ENCODE results near the gene DNAJC30. TPM values are rescaled to one million over a fixed set of nuclear protein-coding genes. Genes with fewer than 3 reads are reported as not detected.

Gene DNAJC30
- total and polyA plus RNA-seq, 2 experiments from 2014 or later = 2.8 to 5.6 TPM

GRCh38 chr7:73700581-73701134 is 17.4 kb upstream of the DNAJC30 start (continued):
- TF ChIP-seq CTCF (conservative IDR thresholded peaks at IDR 0.05; ENCODE audit: low read depth in 2 of 2) = no peak

- Mint-ChIP-seq H3K27me3 (ENCODE audit: insufficient read depth, low read depth, poor library complexity) (peaks cover 18% of the 10 kb centered on the region), H3K4me3 (no peak overlapping the region), H3K9me3 (no peaks in the 10 kb centered on the region; the same call in 2 of the 3 replicates), H3K27ac (no peak overlapping the region), H3K4me1 (peaks cover 23% of the 10 kb centered on the region), H3K36me3 (ENCODE audit: low read depth) (peaks cover 48% of the 10 kb centered on the region)
- H3K4me1 ChIP-seq (ENCODE audit: insufficient read depth) = peaks cover 9% of the 10 kb centered on the region
- no peaks in the 10 kb centered on the region for H3K9me2 ChIP-seq (ENCODE audit: insufficient read depth)
- DNase-seq (ENCODE audit: low spot score) (no peak), ATAC-seq (no peak)
- H3K4me2 ChIP-seq = no peak overlapping the region
- H3K27me3 ChIP-seq (ENCODE audit: insufficient read depth) = no peaks in the 10 kb centered on the region
- H3K27ac ChIP-seq (ENCODE audit: low read depth) = no peak overlapping the region
- 0 out of 2 replicates have a peak, but pooled peaks cover 8% of the 10 kb centered on the region for H3F3A ChIP-seq (replicated peaks; ENCODE audit: low read depth)
- peaks cover 16% of the 10 kb centered on the region for H3K36me3 ChIP-seq (ENCODE audit: insufficient read depth)
- H3K79me2 ChIP-seq (replicated peaks; ENCODE audit: insufficient read depth) = no peaks in the 10 kb centered on the region
- peaks cover 8% of the 10 kb centered on the region for H4K20me1 ChIP-seq (replicated peaks; ENCODE audit: insufficient read depth)
- H3K4me3 ChIP-seq = no peak overlapping the region
- TF ChIP-seq EZH2 (IDR thresholded peaks at IDR 0.05; ENCODE audit: low read depth, unreplicated experiment) (no peak), POLR2AphosphoS5 (IDR thresholded peaks at IDR 0.05; ENCODE audit: low read depth) (peak; percentile 27; the same call in 1 of the 2 replicates)
- no peak overlapping the region for H2AFZ ChIP-seq
These were observed 16.8 kb upstream of the DNAJC30 start for GRCh38 chr7:73700069-73700423.

GRCh38 chr7:73699370-73700068 is 16.3 kb upstream of the DNAJC30 start:
- Histone ChIP-seq H3K79me2 (replicated peaks; ENCODE audit: insufficient read depth) (no peaks in the 10 kb centered on the region), H2AFZ (no peak overlapping the region), H4K20me1 (replicated peaks; ENCODE audit: insufficient read depth) (peaks cover 8% of the 10 kb centered on the region), H3K36me3 (ENCODE audit: insufficient read depth) (peaks cover 16% of the 10 kb centered on the region), H3K4me2 (no peak overlapping the region), H3K27me3 (ENCODE audit: insufficient read depth) (no peaks in the 10 kb centered on the region), H3K9me2 (ENCODE audit: insufficient read depth) (no peaks in the 10 kb centered on the region), H3F3A (replicated peaks; ENCODE audit: low read depth) (0 out of 2 replicates have a peak, but pooled peaks cover 8% of the 10 kb centered on the region), H3K27ac (ENCODE audit: low read depth) (no peak overlapping the region), H3K4me1 (ENCODE audit: insufficient read depth) (peaks cover 7% of the 10 kb centered on the region), H3K4me3 (no peak overlapping the region)
- H3K27ac Mint-ChIP-seq = no peak overlapping the region
- no peak for DNase-seq (ENCODE audit: low spot score)
- H3K9me3 Mint-ChIP-seq = no peaks in the 10 kb centered on the region; the same call in 2 of the 3 replicates
- no peak for ATAC-seq
- H3K27me3 Mint-ChIP-seq (ENCODE audit: insufficient read depth, low read depth, poor library complexity) = peaks cover 18% of the 10 kb centered on the region
- H3K4me3 Mint-ChIP-seq = no peak overlapping the region
- peaks cover 53% of the 10 kb centered on the region for H3K36me3 Mint-ChIP-seq (ENCODE audit: low read depth)
- H3K4me1 Mint-ChIP-seq = peaks cover 22% of the 10 kb centered on the region
- TF ChIP-seq NANOG (IDR thresholded peaks at IDR 0.05; ENCODE audit: borderline replicate concordance) (no peak), EZH2 (IDR thresholded peaks at IDR 0.05; ENCODE audit: low read depth, unreplicated experiment) (no peak), CTCF (conservative IDR thresholded peaks at IDR 0.05; ENCODE audit: low read depth in 2 of 2) (no peak)
